H9 (cell line): ENCODE results near the gene NCOR2. TPM values are rescaled to one million over a fixed set of nuclear protein-coding genes. Genes with fewer than 3 reads are reported as not detected.

Source experiments
- DNase-seq: peaks from one replicate; pipeline ENCODE4 v3.0.0-alpha.2; 2017
- H2AFZ ChIP-seq: one replicate; pipeline ENCODE4 v1.6.1; 2013; ENCODE audit warnings: mild to moderate bottlenecking, low read length, control low read depth, moderate library complexity
- H2AK5ac ChIP-seq: 2 replicates; pipeline ENCODE4 v1.6.1; 2013; ENCODE audit warnings: low read length, control low read depth, mixed read lengths; ENCODE audit not compliant: insufficient read length
- H2BK120ac ChIP-seq: one replicate; pipeline ENCODE4 v1.6.1; 2013; ENCODE audit warnings: low read depth, mild to moderate bottlenecking, low read length, control low read depth, inconsistent platforms; ENCODE audit not compliant: poor library complexity, severe bottlenecking
- H2BK12ac ChIP-seq: 2 replicates; pipeline ENCODE4 v1.6.1; 2013; ENCODE audit warnings: low read length, control low read depth, mixed read lengths, low read depth; ENCODE audit not compliant: insufficient read length
- H2BK15ac ChIP-seq: 2 replicates; pipeline ENCODE4 v1.6.1; 2013; ENCODE audit warnings: low read depth, low read length, control low read depth
- H2BK20ac ChIP-seq: one replicate; pipeline ENCODE4 v1.6.1; 2013; ENCODE audit warnings: low read depth, mild to moderate bottlenecking, low read length, control low read depth, inconsistent platforms; ENCODE audit not compliant: poor library complexity, severe bottlenecking
- H2BK5ac ChIP-seq: 2 replicates; pipeline ENCODE4 v1.6.1; 2013; ENCODE audit warnings: low read length, control low read depth, mixed read lengths; ENCODE audit not compliant: insufficient read length
- H3K14ac ChIP-seq: 2 replicates; pipeline ENCODE4 v1.6.1; 2013; ENCODE audit warnings: low read length, control low read depth; ENCODE audit not compliant: insufficient read depth
- H3K18ac ChIP-seq: 2 replicates; pipeline ENCODE4 v1.6.1; 2013; ENCODE audit warnings: low read depth, mild to moderate bottlenecking, mixed read lengths, low read length, control low read depth; ENCODE audit not compliant: insufficient read length
- H3K23ac ChIP-seq: 2 replicates; pipeline ENCODE4 v1.6.1; 2013; ENCODE audit warnings: low read length, control low read depth, mixed read lengths, low read depth; ENCODE audit not compliant: insufficient read length
- H3K23me2 ChIP-seq: 2 replicates; pipeline ENCODE4 v1.6.1; 2013; ENCODE audit warnings: low read depth, mild to moderate bottlenecking, mixed read lengths, low read length, control low read depth; ENCODE audit not compliant: insufficient read length, poor library complexity, severe bottlenecking
- H3K27ac ChIP-seq: 2 replicates; pipeline ENCODE4 v1.5.1; 2013; ENCODE audit warnings: low read length, control low read depth, mixed read lengths, low read depth; ENCODE audit not compliant: insufficient read length
- H3K27me3 ChIP-seq: 2 replicates; pipeline ENCODE4 v1.6.1; 2013; ENCODE audit warnings: low read length, control low read depth, inconsistent platforms; ENCODE audit not compliant: insufficient read depth
- H3K4ac ChIP-seq: 2 replicates; pipeline ENCODE4 v1.6.1; 2013; ENCODE audit warnings: low read depth, mild to moderate bottlenecking, control low read depth, inconsistent platforms, low read length, moderate library complexity
- H3K4me1 ChIP-seq: 2 replicates; pipeline ENCODE4 v1.6.1; 2013; ENCODE audit warnings: low read length, control low read depth, inconsistent platforms; ENCODE audit not compliant: insufficient read depth
- H3K4me2 ChIP-seq: 2 replicates; pipeline ENCODE4 v1.6.1; 2013; ENCODE audit warnings: low read length, control low read depth, mixed read lengths; ENCODE audit not compliant: insufficient read length, insufficient read depth
- H3K56ac ChIP-seq: 2 replicates; pipeline ENCODE4 v1.6.1; 2013; ENCODE audit warnings: low read depth, mild to moderate bottlenecking, mixed read lengths, low read length, control low read depth; ENCODE audit not compliant: insufficient read length
- H3K79me1 ChIP-seq: 2 replicates; pipeline ENCODE4 v1.6.1; 2013; ENCODE audit warnings: low read depth, mild to moderate bottlenecking, moderate library complexity, low read length, control low read depth, inconsistent platforms; ENCODE audit not compliant: insufficient read depth, poor library complexity, severe bottlenecking
- H3K79me2 ChIP-seq: 2 replicates; pipeline ENCODE4 v1.6.1; 2013; ENCODE audit warnings: low read length, control low read depth, inconsistent platforms; ENCODE audit not compliant: insufficient read depth
- H3K9ac ChIP-seq: 2 replicates; pipeline ENCODE4 v1.6.1; 2013; ENCODE audit warnings: low read length, control low read depth, mixed read lengths; ENCODE audit not compliant: insufficient read length; ENCODE audit errors: extremely low read depth
- H3K9me3 ChIP-seq: one replicate; pipeline ENCODE4 v1.6.1; 2013; ENCODE audit warnings: low read depth, low read length, inconsistent platforms; ENCODE audit not compliant: control insufficient read depth
- H3T11ph ChIP-seq: one replicate; pipeline ENCODE4 v1.6.1; 2013; ENCODE audit warnings: mild to moderate bottlenecking, low read length, control low read depth, inconsistent platforms
- H4K20me1 ChIP-seq: one replicate; pipeline ENCODE4 v1.6.1; 2013; ENCODE audit not compliant: control insufficient read depth, insufficient read length, insufficient read depth
- H4K5ac ChIP-seq: 2 replicates; pipeline ENCODE4 v1.6.1; 2013; ENCODE audit warnings: low read depth, mild to moderate bottlenecking, mixed read lengths, low read length, control low read depth; ENCODE audit not compliant: insufficient read length
- H4K8ac ChIP-seq: replicated peaks from 2 replicates; pipeline ENCODE4 v1.6.1; 2013; ENCODE audit warnings: low read length, control low read depth, mixed read lengths, low read depth; ENCODE audit not compliant: insufficient read length
- H4K91ac ChIP-seq: 2 replicates; pipeline ENCODE4 v1.6.1; 2013; ENCODE audit warnings: low read depth, mild to moderate bottlenecking, moderate library complexity, mixed read lengths, low read length, control low read depth; ENCODE audit not compliant: insufficient read length
- H3K27ac Mint-ChIP-seq, 3 experiments: 2 replicates in 2 of 3; 3 replicates in 1 of 3; pipeline ENCODE4 v1.8.0; 2020 to 2021; ENCODE audit warnings: mixed read lengths in 3 of 3, mild to moderate bottlenecking in 1 of 3, moderate library complexity in 1 of 3
- H3K27me3 Mint-ChIP-seq: 2 replicates; pipeline ENCODE4 v1.8.0; 2021; ENCODE audit warnings: low read depth, mild to moderate bottlenecking, moderate library complexity, mixed read lengths
- H3K36me3 Mint-ChIP-seq, 3 experiments: 2 replicates in 2 of 3; 3 replicates in 1 of 3; pipeline ENCODE4 v1.8.0; 2020 to 2021; ENCODE audit warnings: low read depth in 3 of 3, mixed read lengths in 3 of 3; ENCODE audit not compliant: insufficient read depth in 1 of 3
- H3K4me1 Mint-ChIP-seq, 2 experiments: 2 replicates each; pipeline ENCODE4 v1.8.0; 2020; ENCODE audit warnings: mixed read lengths in 2 of 2
- H3K4me3 Mint-ChIP-seq, 2 experiments: 2 replicates in 1 of 2; 3 replicates in 1 of 2; pipeline ENCODE4 v1.8.0; 2020 to 2021; ENCODE audit warnings: mild to moderate bottlenecking in 2 of 2, mixed read lengths in 2 of 2, moderate library complexity in 1 of 2
- H3K9me3 Mint-ChIP-seq, 2 experiments: 2 replicates in 1 of 2; 3 replicates in 1 of 2; pipeline ENCODE4 v1.8.0; 2020; ENCODE audit warnings: mild to moderate bottlenecking in 2 of 2, mixed read lengths in 2 of 2, moderate library complexity in 1 of 2
- CTCF ChIP-seq: fragments of 200-600 bp; sonication (generic); conservative IDR thresholded peaks from 3 replicates; pipeline ENCODE4 v1.8.0; 2021; ENCODE audit warnings: antibody characterized with exemption, mild to moderate bottlenecking
- WGBS: extraction: QIAGEN DNeasy Blood & Tissue Kit; methylation state at CpG from one replicate; pipeline ENCODE4 v1.1.7; 2013; ENCODE audit warnings: missing lambda C conversion rate, low lambda C conversion rate, mixed read lengths; ENCODE audit not compliant: insufficient read length; ENCODE audit errors: extremely low coverage; 5-methylcytosine and 5-hydroxymethylcytosine counted together
- total RNA-seq: library from RNA; stranded (reverse); gene quantifications from 2 replicates; pipeline ENCODE4 v1.2.1, GENCODE V29; 2021

NCOR2 gene
- total RNA-seq, 1 experiment from 2014 or later, result 226 TPM

GRCh38 chr12:124579921-124580517, 12.6 kb upstream of the NCOR2 start:
- Mint-ChIP-seq H3K36me3 (peaks cover 3 to 12% (median 9%) of the 10 kb centered on the region in 3 experiments; a peak in 5 of 7 replicates), H3K27ac (no peak overlapping the region), H3K4me1 (peaks cover 3 to 10% of the 10 kb centered on the region in 2 experiments; a peak in 3 of 4 replicates), H3K27me3 (peaks cover 14% of the 10 kb centered on the region; the same call in 1 of the 2 replicates), H3K4me3 (no peak overlapping the region), H3K9me3 (peaks cover 0 to 7% of the 10 kb centered on the region in 2 experiments; a peak in 3 of 5 replicates)
- Histone ChIP-seq H2BK15ac (no peak overlapping the region), H2BK20ac (no peak overlapping the region), H3K9ac (no peak overlapping the region), H3K27ac (no peak overlapping the region), H3K4ac (no peak overlapping the region), H2BK120ac (no peak overlapping the region), H4K8ac (no peak overlapping the region), H3K79me1 (no peaks in the 10 kb centered on the region), H3K4me1 (no peaks in the 10 kb centered on the region), H3T11ph (no peak overlapping the region), H2BK12ac (no peak overlapping the region), H3K27me3 (no peaks in the 10 kb centered on the region), H3K9me3 (no peaks in the 10 kb centered on the region), H3K4me2 (no peak overlapping the region), H3K23me2 (no peaks in the 10 kb centered on the region), H3K56ac (no peak overlapping the region), H3K14ac (no peak overlapping the region), H4K91ac (no peak overlapping the region), H4K5ac (no peak overlapping the region), H2AK5ac (no peak overlapping the region), H2BK5ac (no peak overlapping the region), H3K18ac (no peak overlapping the region), H3K23ac (no peak overlapping the region), H3K79me2 (no peaks in the 10 kb centered on the region), H4K20me1 (no peaks in the 10 kb centered on the region), H2AFZ (no peak overlapping the region)
- no peak for DNase-seq
- no peak for TF ChIP-seq CTCF
- WGBS, result no CpG with 5 or more reads among the region's 5 CpGs
